DOHH2 (cell line): ENCODE data around the gene NDUFS7.

ENCODE experiments used
- H3F3A ChIP-seq: fragments of 200-600 bp; sonication (generic), shearing (Covaris generic); 2 replicates; pipeline ENCODE4 v1.6.0; 2016; ENCODE audit warnings: antibody characterized with exemption, mild to moderate bottlenecking; ENCODE audit not compliant: control insufficient read depth, insufficient read depth
- H3K27ac ChIP-seq: fragments of 200-600 bp; sonication (generic); 2 replicates; pipeline ENCODE4 v1.5.1; 2014; ENCODE audit warnings: low read depth, mild to moderate bottlenecking, low read length, moderate library complexity
- H3K27me3 ChIP-seq: fragments of 200-600 bp; sonication (generic); 2 replicates; pipeline ENCODE4 v1.6.1; 2014; ENCODE audit warnings: mild to moderate bottlenecking, low read length, mixed read lengths; ENCODE audit not compliant: control insufficient read depth
- H3K36me3 ChIP-seq: fragments of 200-600 bp; sonication (generic); 2 replicates; pipeline ENCODE4 v1.6.1; 2014; ENCODE audit warnings: mild to moderate bottlenecking, low read length, moderate library complexity, mixed read lengths; ENCODE audit not compliant: control insufficient read depth
- H3K4me1 ChIP-seq: fragments of 200-600 bp; sonication (generic); 2 replicates; pipeline ENCODE4 v1.6.1; 2014; ENCODE audit warnings: mild to moderate bottlenecking, low read length, mixed read lengths; ENCODE audit not compliant: control insufficient read depth
- H3K4me2 ChIP-seq: fragments of 200-600 bp; sonication (generic); 2 replicates; pipeline ENCODE4 v1.6.0; 2014; ENCODE audit warnings: mild to moderate bottlenecking, low read length, moderate library complexity
- H3K4me3 ChIP-seq: fragments of 200-600 bp; sonication (generic); 2 replicates; pipeline ENCODE4 v1.5.1; 2014; ENCODE audit warnings: mild to moderate bottlenecking, low read length, mixed read lengths
- H3K79me2 ChIP-seq: fragments of 200-600 bp; sonication (generic); 2 replicates; pipeline ENCODE4 v1.6.1; 2014; ENCODE audit warnings: mild to moderate bottlenecking, low read length, mixed read lengths; ENCODE audit not compliant: control insufficient read depth
- H3K9me2 ChIP-seq: fragments of 200-600 bp; sonication (generic); replicated peaks from 2 replicates; pipeline ENCODE4 v1.6.1; 2014; ENCODE audit warnings: mild to moderate bottlenecking, low read length, mixed read lengths; ENCODE audit not compliant: control insufficient read depth
- H3K9me3 ChIP-seq: fragments of 200-600 bp; sonication (generic); 2 replicates; pipeline ENCODE4 v1.6.1; 2014; ENCODE audit warnings: antibody characterized with exemption, low read length, mixed read lengths; ENCODE audit not compliant: control insufficient read depth, insufficient read depth
- H4K20me1 ChIP-seq: fragments of 200-600 bp; sonication (generic); 2 replicates; pipeline ENCODE4 v1.6.0; 2014; ENCODE audit warnings: low read depth, mild to moderate bottlenecking, antibody characterized with exemption, low read length, moderate library complexity; ENCODE audit not compliant: control insufficient read depth, insufficient read depth
- CTCF ChIP-seq: fragments of 200-600 bp; sonication (generic); IDR thresholded peaks from one replicate; pipeline ENCODE4 v1.5.1; 2014; ENCODE audit warnings: antibody characterized with exemption, mild to moderate bottlenecking, low read depth, low read length; ENCODE audit not compliant: poor library complexity, severe bottlenecking
- EZH2phosphoT487 ChIP-seq: fragments of 200-600 bp; sonication (generic); IDR thresholded peaks from 2 replicates; pipeline ENCODE4 v1.6.1; 2017; ENCODE audit warnings: borderline replicate concordance, mild to moderate bottlenecking, antibody characterized with exemption, low read length, moderate library complexity, mixed read lengths

NDUFS7 gene

GRCh38 chr19:1387684-1388636, 4.3 kb downstream of the NDUFS7 start:
- no peaks in the 10 kb centered on the region for H4K20me1 ChIP-seq
- H3F3A ChIP-seq = peaks cover 3% of the 10 kb centered on the region; the same call in 1 of the 2 replicates
- H3K79me2 ChIP-seq = peaks cover 42% of the 10 kb centered on the region
- TF ChIP-seq CTCF (no peak), EZH2phosphoT487 (no peak)
- H3K27me3 ChIP-seq = no peaks in the 10 kb centered on the region
- H3K9me3 ChIP-seq = no peaks in the 10 kb centered on the region
- no peaks in the 10 kb centered on the region for H3K9me2 ChIP-seq
- H3K27ac ChIP-seq = no peak overlapping the region
- H3K4me1 ChIP-seq = peaks cover 12% of the 10 kb centered on the region
- H3K4me2 ChIP-seq = no peak overlapping the region
- peaks cover 45% of the 10 kb centered on the region for H3K36me3 ChIP-seq
- H3K4me3 ChIP-seq = no peak overlapping the region

- H3K4me1 ChIP-seq = peaks cover 10% of the 10 kb centered on the region
- no peak for TF ChIP-seq EZH2phosphoT487
- no peak for TF ChIP-seq CTCF
- H3K27me3 ChIP-seq = no peaks in the 10 kb centered on the region
- no peak overlapping the region for H3K27ac ChIP-seq
- H3K79me2 ChIP-seq = peaks cover 42% of the 10 kb centered on the region
- no peaks in the 10 kb centered on the region for H3K9me3 ChIP-seq
- H3K9me2 ChIP-seq = no peaks in the 10 kb centered on the region
- no peak overlapping the region for H3K4me2 ChIP-seq
- peaks cover 3% of the 10 kb centered on the region; the same call in 1 of the 2 replicates for H3F3A ChIP-seq
- peaks cover 51% of the 10 kb centered on the region for H3K36me3 ChIP-seq
- no peaks in the 10 kb centered on the region for H4K20me1 ChIP-seq
- H3K4me3 ChIP-seq = no peak overlapping the region
Measured at GRCh38 chr19:1388637-1389026, 4.9 kb downstream of the NDUFS7 start.

GRCh38 chr19:1389033-1389940, 5.6 kb downstream of the NDUFS7 start:
- no peaks in the 10 kb centered on the region for H4K20me1 ChIP-seq
- no peak overlapping the region for H3K4me2 ChIP-seq
- no peak overlapping the region for H3K27ac ChIP-seq
- peaks cover 9% of the 10 kb centered on the region for H3K4me1 ChIP-seq
- H3K79me2 ChIP-seq = peaks cover 37% of the 10 kb centered on the region
- H3K9me3 ChIP-seq = no peaks in the 10 kb centered on the region
- H3K36me3 ChIP-seq = peaks cover 52% of the 10 kb centered on the region
- H3F3A ChIP-seq = peaks cover 2% of the 10 kb centered on the region; the same call in 1 of the 2 replicates
- H3K9me2 ChIP-seq = no peaks in the 10 kb centered on the region
- H3K27me3 ChIP-seq = no peaks in the 10 kb centered on the region
- no peak for TF ChIP-seq CTCF
- no peak overlapping the region for H3K4me3 ChIP-seq
